Measurements from ENCODE around the gene GRAP2.
A peak's percentile ranks its signal among the peaks of the same experiment; 100 is the strongest.
"Not testable (repeated sequence)": the region's sequence is repeated elsewhere in the genome, so short reads cannot be mapped to it uniquely, and the experiment has no call there.

GRAP2 gene

DNA sequence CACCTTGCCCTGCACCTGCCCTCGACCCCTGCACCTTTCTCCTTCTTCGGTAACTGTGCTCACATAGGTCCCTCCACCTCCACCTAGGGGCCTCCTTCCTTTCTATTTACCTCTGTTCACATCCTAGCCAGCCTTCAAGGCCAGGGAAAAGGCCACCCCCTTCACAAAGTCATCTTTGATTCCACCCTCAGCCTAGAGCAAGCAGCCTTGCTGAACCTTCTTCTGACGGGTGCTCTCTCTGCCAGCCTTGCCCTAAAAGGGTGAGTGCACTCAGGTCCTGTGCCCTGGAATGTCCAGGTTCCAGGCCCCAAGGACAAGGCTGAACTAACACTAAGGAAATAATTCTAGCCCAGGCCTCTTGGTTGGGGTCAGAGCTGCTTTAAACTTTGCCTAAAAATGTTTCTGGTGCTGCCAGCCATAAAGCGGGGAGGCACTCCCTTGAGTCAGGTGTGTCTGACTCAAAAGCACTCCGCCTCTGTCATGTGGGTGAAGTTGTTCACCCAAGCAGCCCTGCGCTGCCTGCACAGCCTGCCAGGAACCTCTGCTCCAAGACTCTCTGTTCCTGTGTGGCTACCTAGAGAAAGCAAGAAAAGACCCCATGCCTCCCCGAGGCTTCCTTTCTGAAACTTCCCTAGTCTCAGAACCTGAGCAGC lies 84.6 kb downstream of the GRAP2 start:
- Histone ChIP-seq H3K9me3 (ENCODE audit: control insufficient read depth, low read length) (no peaks in the 10 kb centered on the region), H3K4me3 (ENCODE audit: low read length) (no peak overlapping the region), H3K4me1 (ENCODE audit: control insufficient read depth, insufficient read depth, low read length) (peaks cover 24% of the 10 kb centered on the region), H3K36me3 (ENCODE audit: control insufficient read depth, insufficient read depth, low read length) (no peaks in the 10 kb centered on the region), H3K9ac (ENCODE audit: low read length) (no peak overlapping the region), H3K27me3 (ENCODE audit: control insufficient read depth, insufficient read depth, low read length) (peaks cover 20% of the 10 kb centered on the region)

DNA sequence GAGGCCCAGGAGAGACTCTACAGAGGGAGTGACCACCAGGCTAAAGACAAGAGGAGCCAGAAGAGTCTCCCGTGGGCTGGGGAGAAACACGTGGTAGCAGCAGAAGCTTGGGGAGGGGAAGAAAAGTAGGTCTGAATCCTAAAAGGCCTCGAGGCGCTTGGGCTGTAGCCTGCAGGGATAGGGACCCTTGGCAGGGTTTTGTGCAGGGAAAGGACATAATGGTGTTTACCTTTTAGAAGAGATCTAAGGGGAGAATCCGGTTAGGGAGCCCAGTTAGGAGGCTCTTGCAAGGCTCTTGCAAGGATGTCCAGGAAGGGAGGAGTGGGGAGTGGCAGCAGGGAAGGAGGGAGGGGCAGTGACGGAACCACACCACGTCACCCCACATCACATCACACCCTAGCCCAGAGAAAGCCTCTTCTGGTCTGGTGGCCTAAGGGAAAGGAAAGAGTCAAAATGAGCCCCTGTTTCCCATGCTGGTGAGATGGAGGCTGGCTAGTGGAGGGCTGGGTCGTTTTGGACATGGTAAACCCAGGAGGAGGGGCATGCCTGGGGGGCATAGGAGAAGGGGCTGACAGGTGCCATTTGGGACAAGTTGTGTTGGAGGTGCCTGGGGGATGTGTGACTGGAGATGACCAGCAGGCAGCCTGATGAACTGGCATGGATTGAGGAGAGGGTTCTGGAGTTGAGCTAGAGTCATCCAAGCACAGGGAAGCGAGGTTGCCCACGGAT lies 87.7 kb downstream of the GRAP2 start:
- Histone ChIP-seq H3K9me3 (ENCODE audit: control insufficient read depth, low read length) (no peaks in the 10 kb centered on the region), H3K27me3 (ENCODE audit: control insufficient read depth, insufficient read depth, low read length) (peaks cover 20% of the 10 kb centered on the region), H3K4me3 (ENCODE audit: low read length) (no peak overlapping the region), H3K4me1 (ENCODE audit: control insufficient read depth, insufficient read depth, low read length) (peaks cover 48% of the 10 kb centered on the region), H3K9ac (ENCODE audit: low read length) (no peak overlapping the region), H3K36me3 (ENCODE audit: control insufficient read depth, insufficient read depth, low read length) (no peaks in the 10 kb centered on the region)

DNA sequence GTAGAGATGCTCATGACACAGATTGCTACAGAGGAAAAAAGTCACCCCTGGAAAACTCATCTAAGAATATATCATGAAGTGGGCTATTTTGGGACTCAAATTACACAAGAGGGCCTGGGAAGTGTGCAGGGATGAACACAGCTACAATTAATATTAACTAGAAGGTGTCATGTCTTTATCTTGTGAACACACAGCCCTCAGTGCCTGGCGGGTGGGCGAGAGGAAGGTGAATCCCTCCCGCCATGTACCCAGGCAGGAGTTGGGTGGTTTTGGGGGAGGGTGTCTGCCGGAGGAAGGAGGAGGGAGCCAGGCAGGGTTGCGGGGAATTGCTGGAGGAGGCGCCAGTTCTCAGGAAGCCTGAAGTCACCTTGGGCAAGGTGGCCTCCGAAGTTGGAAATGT lies 88.7 kb downstream of the GRAP2 start:
- Histone ChIP-seq H3K9ac (ENCODE audit: low read length) (no peak overlapping the region), H3K27me3 (ENCODE audit: control insufficient read depth, insufficient read depth, low read length) (peaks cover 20% of the 10 kb centered on the region), H3K36me3 (ENCODE audit: control insufficient read depth, insufficient read depth, low read length) (no peaks in the 10 kb centered on the region), H3K4me1 (ENCODE audit: control insufficient read depth, insufficient read depth, low read length) (peaks cover 51% of the 10 kb centered on the region), H3K9me3 (ENCODE audit: control insufficient read depth, low read length) (no peaks in the 10 kb centered on the region), H3K4me3 (ENCODE audit: low read length) (no peak overlapping the region)

DNA sequence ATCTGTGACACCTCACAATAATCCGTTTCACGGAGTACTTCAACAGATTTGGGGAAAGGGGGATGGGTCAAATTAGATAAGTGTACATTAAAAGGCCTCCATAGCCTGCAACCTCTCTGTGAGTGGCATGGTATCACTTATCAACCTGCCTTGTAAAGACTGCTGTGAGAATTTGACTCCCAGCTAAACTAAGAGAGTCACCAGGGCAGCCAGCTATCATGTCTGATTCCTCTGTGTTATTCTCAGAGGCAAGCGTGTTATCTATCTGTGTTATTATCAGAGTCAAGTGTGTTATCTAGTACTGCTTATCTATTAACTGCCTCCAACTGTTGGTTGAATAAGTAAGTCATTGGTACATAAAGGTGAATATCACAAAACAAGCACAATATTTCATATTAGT lies 89.8 kb downstream of the GRAP2 start:
- Histone ChIP-seq H3K27me3 (ENCODE audit: control insufficient read depth, insufficient read depth, low read length) (peaks cover 24% of the 10 kb centered on the region), H3K9me3 (ENCODE audit: control insufficient read depth, low read length) (no peaks in the 10 kb centered on the region), H3K9ac (ENCODE audit: low read length) (no peak overlapping the region), H3K36me3 (ENCODE audit: control insufficient read depth, insufficient read depth, low read length) (no peaks in the 10 kb centered on the region), H3K4me1 (ENCODE audit: control insufficient read depth, insufficient read depth, low read length) (peaks cover 44% of the 10 kb centered on the region), H3K4me3 (ENCODE audit: low read length) (no peak overlapping the region)

DNA sequence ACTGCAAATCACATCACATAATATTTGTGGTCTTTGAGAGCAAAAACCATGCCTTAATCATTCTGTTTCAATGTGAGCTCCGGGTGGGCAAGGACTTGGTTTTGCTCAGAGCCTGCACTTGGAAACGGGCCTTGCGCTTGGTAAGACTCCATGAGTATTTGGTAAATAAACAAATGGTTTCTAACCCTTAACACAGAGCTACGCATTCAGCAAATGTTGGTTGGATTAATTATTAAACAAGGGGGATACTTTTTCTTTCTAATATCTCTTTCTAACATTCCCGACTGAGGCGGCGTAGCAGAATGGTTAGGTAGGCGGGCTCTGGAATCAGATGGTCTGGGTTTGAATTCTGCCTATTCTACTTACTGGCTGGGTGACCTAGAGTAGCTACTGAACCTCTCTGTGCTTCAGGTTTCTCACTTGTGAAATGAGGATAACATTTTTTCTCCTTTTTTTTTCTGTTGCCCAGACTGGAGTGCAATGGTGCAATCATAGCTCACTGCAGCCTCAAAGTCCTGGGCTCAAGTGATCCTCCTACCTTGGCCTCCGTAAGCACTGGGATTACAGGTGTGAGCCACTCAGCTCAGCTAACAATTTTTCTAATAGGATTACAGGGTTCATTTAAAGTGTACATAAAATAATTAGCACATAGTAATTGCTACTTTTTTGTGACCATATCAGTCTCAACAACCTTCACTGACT lies 90.4 kb downstream of the GRAP2 start:
- Histone ChIP-seq H3K9ac (ENCODE audit: low read length) (no peak overlapping the region), H3K4me1 (ENCODE audit: control insufficient read depth, insufficient read depth, low read length) (peaks cover 41% of the 10 kb centered on the region), H3K36me3 (ENCODE audit: control insufficient read depth, insufficient read depth, low read length) (no peaks in the 10 kb centered on the region), H3K9me3 (ENCODE audit: control insufficient read depth, low read length) (no peaks in the 10 kb centered on the region), H3K4me3 (ENCODE audit: low read length) (no peak overlapping the region), H3K27me3 (ENCODE audit: control insufficient read depth, insufficient read depth, low read length) (peaks cover 20% of the 10 kb centered on the region)

DNA sequence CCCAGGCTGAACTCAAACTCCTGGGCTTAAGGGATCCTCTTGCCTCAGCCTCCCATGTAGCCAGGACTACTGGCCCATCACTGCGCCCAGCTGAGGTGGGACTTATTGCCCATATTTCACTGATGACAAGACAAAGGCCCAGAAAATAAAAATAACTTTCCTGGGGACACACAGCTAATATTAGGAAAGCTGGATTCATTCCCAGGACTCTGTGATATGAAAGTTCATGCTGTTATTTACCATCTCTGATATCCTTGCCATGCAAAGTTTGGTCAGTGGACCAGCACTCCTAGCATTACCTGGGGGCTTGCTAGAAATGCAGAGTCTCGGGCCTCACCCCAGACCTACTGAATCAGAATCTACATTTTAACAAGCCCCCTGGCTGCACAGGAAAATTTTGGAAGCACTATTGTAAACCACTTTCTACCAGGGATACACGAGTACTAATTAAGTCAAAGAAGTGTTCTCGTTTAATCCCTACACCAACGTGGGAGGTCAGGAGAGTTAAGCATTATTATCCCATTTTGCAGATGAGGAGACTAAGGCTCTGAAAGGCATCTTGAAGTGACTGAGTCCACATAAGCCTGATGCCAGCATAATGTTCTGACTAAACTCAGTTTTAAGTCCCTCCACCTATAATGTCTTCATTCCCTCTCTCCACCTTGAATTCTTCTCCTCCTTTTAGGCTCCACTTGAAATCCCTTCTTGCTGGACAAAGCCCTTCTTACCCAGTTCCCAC lies 91.4 kb downstream of the GRAP2 start:
- Histone ChIP-seq H3K9me3 (ENCODE audit: control insufficient read depth, low read length) (no peaks in the 10 kb centered on the region), H3K36me3 (ENCODE audit: control insufficient read depth, insufficient read depth, low read length) (no peaks in the 10 kb centered on the region), H3K4me1 (ENCODE audit: control insufficient read depth, insufficient read depth, low read length) (peaks cover 49% of the 10 kb centered on the region), H3K9ac (ENCODE audit: low read length) (no peak overlapping the region), H3K4me3 (ENCODE audit: low read length) (no peak overlapping the region), H3K27me3 (ENCODE audit: control insufficient read depth, insufficient read depth, low read length) (peaks cover 20% of the 10 kb centered on the region)

DNA sequence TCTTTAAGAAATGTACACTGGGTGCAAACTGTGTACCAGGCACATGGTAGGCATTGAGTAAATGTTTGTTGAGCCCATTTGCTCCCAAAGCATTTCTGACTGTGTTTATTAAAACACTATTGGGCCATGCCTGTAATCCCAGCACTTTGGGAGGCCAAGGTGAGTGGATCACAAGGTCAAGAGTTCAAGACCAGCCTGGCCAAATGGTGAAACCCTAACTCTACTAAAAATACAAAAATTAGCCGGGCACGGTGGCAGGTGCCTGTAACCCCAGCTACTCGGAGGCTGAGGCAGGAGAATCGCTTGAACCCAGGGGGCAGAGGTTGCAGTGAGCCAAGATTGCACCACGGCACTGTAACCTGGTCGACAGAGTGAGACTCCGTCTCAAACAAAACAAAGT lies 92.0 kb downstream of the GRAP2 start:
- H3K4me3 ChIP-seq (ENCODE audit: low read length); H3K36me3 ChIP-seq (ENCODE audit: control insufficient read depth, insufficient read depth, low read length); H3K9me3 ChIP-seq (ENCODE audit: control insufficient read depth, low read length); H3K9ac ChIP-seq (ENCODE audit: low read length): not testable (repeated sequence)
- H3K27me3 ChIP-seq (ENCODE audit: control insufficient read depth, insufficient read depth, low read length): peaks cover 20% of the 10 kb centered on the region
- peaks cover 55% of the 10 kb centered on the region for H3K4me1 ChIP-seq (ENCODE audit: control insufficient read depth, insufficient read depth, low read length)

DNA sequence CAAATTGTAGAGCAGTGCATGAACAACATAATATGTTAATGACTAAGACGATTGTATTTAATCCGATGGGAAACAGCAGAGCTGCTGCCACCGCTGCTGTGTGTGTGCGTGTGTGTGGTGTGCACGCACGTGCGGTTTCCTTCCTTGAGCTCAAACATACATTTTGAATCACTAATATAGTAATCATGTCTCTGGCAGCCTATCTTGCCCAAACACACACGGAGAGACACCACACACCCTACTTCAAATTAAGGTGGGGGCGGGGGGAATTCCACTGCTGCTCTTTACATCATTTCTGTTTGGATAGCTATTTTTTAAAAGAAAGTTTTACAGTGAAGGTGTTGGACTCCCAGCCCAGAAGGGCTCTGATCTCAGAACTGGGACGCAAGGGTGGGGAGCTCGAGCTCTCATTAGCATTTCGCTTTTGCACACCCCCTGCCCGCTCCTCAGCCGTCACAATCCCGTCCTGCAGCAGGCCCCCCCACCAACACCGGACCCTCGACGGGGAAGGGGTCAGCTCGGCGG lies 93.2 kb downstream of the GRAP2 start:
- peaks cover 11% of the 10 kb centered on the region for H3K27me3 ChIP-seq (ENCODE audit: control insufficient read depth, insufficient read depth, low read length)
- H3K9ac ChIP-seq (ENCODE audit: low read length): no peak overlapping the region
- H3K9me3 ChIP-seq (ENCODE audit: control insufficient read depth, low read length): no peaks in the 10 kb centered on the region
- H3K4me1 ChIP-seq (ENCODE audit: control insufficient read depth, insufficient read depth, low read length): peaks cover 67% of the 10 kb centered on the region
- H3K4me3 ChIP-seq (ENCODE audit: low read length): no peak overlapping the region
- no peaks in the 10 kb centered on the region for H3K36me3 ChIP-seq (ENCODE audit: control insufficient read depth, insufficient read depth, low read length)

DNA sequence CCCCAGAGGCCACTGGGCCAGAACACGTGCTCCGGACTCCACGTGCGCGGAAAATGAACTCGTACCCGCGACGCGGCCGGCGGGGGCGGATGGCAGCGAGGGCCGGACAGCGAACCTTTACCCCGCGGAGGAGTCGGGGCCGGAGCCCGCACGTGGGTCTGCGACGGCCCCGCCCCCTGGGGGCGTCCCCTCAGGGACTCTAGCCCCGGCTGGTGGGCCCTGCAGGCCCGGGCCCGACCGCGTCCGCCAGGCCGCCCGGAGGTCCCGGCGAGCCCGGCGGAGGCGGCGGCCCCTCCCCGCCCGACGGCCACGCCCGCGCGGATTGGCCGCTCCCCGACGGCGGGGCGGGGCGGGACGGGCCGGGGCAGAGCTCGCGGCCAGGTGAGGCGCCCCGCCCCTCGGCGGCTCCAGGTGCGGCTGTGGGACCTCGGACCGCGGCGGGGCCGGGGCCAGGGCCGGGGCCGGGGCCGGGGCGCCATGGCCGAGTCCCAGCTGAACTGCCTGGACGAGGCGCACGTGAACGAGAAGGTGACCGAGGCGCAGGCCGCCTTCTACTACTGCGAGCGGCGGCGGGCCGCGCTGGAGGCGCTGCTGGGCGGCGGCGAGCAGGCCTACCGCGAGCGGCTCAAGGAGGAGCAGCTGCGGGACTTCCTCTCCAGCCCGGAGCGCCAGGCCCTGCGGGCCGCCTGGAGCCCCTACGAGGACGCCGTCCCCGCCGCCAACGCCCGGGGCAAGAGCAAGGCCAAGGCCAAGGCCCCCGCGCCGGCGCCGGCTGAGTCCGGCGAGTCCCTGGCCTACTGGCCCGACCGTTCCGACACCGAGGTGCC lies 93.9 kb downstream of the GRAP2 start, which contains the start of gene FAM83F:
FAM83F (plus strand) TSS at position 389 of the 827 bp plus-strand sequence; CDS start at position 478, 89 bp downstream.
- Histone ChIP-seq H3K4me1 (ENCODE audit: control insufficient read depth, insufficient read depth, low read length) (peaks cover 70% of the 10 kb centered on the region), H3K4me3 (ENCODE audit: low read length) (peak within 1 kb of the TSS; percentile 65), H3K36me3 (ENCODE audit: control insufficient read depth, insufficient read depth, low read length) (no peaks in the 10 kb centered on the region), H3K9ac (ENCODE audit: low read length) (peak within 1 kb of the TSS; percentile 80), H3K9me3 (ENCODE audit: control insufficient read depth, low read length) (no peaks in the 10 kb centered on the region), H3K27me3 (ENCODE audit: control insufficient read depth, insufficient read depth, low read length) (peaks cover 5% of the 10 kb centered on the region)

DNA sequence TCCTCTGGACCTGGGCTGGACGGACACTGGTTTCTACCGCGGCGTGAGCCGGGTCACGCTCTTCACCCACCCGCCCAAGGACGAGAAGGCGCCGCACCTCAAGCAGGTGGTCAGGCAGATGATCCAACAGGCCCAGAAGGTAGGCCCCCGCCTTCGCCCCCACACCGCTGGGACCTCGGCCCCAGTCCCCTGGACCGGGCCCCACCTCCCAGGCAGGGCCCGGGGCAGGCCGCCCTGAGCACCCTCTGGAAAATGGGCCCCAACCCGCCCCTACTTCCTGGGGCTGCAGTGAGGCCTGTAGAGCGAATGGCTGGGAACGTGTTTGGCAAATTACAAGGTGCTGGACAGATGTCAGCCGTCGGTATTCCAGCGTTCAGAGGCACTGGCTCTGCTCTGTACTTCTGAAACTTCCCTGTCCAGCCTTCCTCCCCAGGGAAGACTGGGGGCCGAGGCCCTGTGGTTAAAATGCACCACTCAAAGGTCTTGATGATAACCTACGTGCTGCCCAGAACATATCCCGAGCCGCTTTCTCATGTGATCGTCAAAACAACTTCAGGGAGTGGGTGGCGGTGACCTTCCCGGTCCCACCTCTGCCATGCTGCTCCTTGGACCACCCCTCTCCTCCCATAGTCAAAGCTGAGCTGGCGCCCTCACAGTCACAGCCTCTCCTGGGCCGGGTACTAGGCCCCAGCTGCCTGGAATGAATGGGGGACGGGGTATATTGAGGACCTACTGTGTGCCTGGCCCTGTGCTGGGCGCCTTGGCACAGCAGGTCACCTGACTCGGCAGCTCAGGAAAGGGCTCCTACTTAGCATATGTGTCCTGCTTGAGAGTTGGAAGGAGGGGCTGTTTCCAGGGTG lies 94.7 kb downstream of the GRAP2 start:
- Histone ChIP-seq H3K4me1 (ENCODE audit: control insufficient read depth, insufficient read depth, low read length) (peaks cover 71% of the 10 kb centered on the region), H3K36me3 (ENCODE audit: control insufficient read depth, insufficient read depth, low read length) (no peaks in the 10 kb centered on the region), H3K27me3 (ENCODE audit: control insufficient read depth, insufficient read depth, low read length) (peaks cover 5% of the 10 kb centered on the region), H3K9me3 (ENCODE audit: control insufficient read depth, low read length) (no peaks in the 10 kb centered on the region), H3K4me3 (ENCODE audit: low read length) (peak overlapping the region; percentile 65), H3K9ac (ENCODE audit: low read length) (peak overlapping the region; percentile 80)

All from mucosa of stomach (tissue), 1 donor.